Mesothelial cell of epicardium (in vitro differentiated cells): ENCODE results near the gene NCR1. TPM values are rescaled to one million over a fixed set of nuclear protein-coding genes. Genes with fewer than 3 reads are reported as not detected.
A peak's percentile ranks its signal among the peaks of the same experiment; 100 is the strongest.
"Not testable (repeated sequence)": the region's sequence is repeated elsewhere in the genome, so short reads cannot be mapped to it uniquely, and the experiment has no call there.

Experiments
- DNase-seq, 2 experiments: peaks; one replicate each; pipeline ENCODE4 v3.0.0; 2021; ENCODE audit warnings: low spot score in 2 of 2; ENCODE audit not compliant: unreplicated experiment in 2 of 2
- H3K27ac Mint-ChIP-seq: 2 replicates; pipeline ENCODE4 v1.8.0; 2021; ENCODE audit warnings: mixed read lengths
- H3K27me3 Mint-ChIP-seq: 2 replicates; pipeline ENCODE4 v1.8.0; 2021; ENCODE audit warnings: low read depth, mixed read lengths
- H3K36me3 Mint-ChIP-seq: 2 replicates; pipeline ENCODE4 v1.8.0; 2021; ENCODE audit warnings: mixed read lengths
- H3K4me1 Mint-ChIP-seq: 2 replicates; pipeline ENCODE4 v1.8.0; 2021; ENCODE audit warnings: mixed read lengths
- H3K4me3 Mint-ChIP-seq: 2 replicates; pipeline ENCODE4 v1.8.0; 2021; ENCODE audit warnings: mild to moderate bottlenecking, moderate library complexity, mixed read lengths
- H3K9me3 Mint-ChIP-seq: 2 replicates; pipeline ENCODE4 v1.8.0; 2021; ENCODE audit warnings: mixed read lengths
- CTCF ChIP-seq: fragments of 200-600 bp; sonication (generic); IDR thresholded peaks from one replicate; pipeline ENCODE4 v1.5.0; 2021; ENCODE audit warnings: antibody characterized with exemption; ENCODE audit not compliant: unreplicated experiment
- total RNA-seq: library from RNA; stranded (reverse); gene quantifications from 3 replicates; pipeline ENCODE4 v1.2.1, GENCODE V29; 2021

The NCR1 gene
- not detected in 3 replicates for total RNA-seq

- no peak for DNase-seq
- Mint-ChIP-seq H3K27me3 (no peaks in the 10 kb centered on the region), H3K36me3 (no peaks in the 10 kb centered on the region), H3K4me3 (no peak within 1 kb of the TSS), H3K9me3 (peaks cover 4% of the 10 kb centered on the region), H3K27ac (peak within 1 kb of the TSS; percentile 33), H3K4me1 (peaks cover 13% of the 10 kb centered on the region)
- no peak for TF ChIP-seq CTCF
Observed at GRCh38 chr19:54905803-54906511, at the start of gene NCR1. Gene NCR1 (plus strand): TSS chr19:54906148. CDS start chr19:54906188, 40 bp downstream.

GRCh38 chr19:54858476-54858875, 47.5 kb upstream of the NCR1 start:
- H3K9me3 Mint-ChIP-seq = peaks cover 55% of the 10 kb centered on the region
- H3K27me3 Mint-ChIP-seq, H3K27ac Mint-ChIP-seq, H3K36me3 Mint-ChIP-seq, DNase-seq, H3K4me3 Mint-ChIP-seq, H3K4me1 Mint-ChIP-seq: not testable (repeated sequence)

GRCh38 chr19:54859421-54859820, 46.5 kb upstream of the NCR1 start:
- not testable (repeated sequence) for H3K36me3 Mint-ChIP-seq, H3K27ac Mint-ChIP-seq, H3K27me3 Mint-ChIP-seq, DNase-seq, H3K4me1 Mint-ChIP-seq, H3K4me3 Mint-ChIP-seq
- peaks cover 47% of the 10 kb centered on the region for H3K9me3 Mint-ChIP-seq

GRCh38 chr19:54863459-54863858, 42.5 kb upstream of the NCR1 start:
- H3K27me3 Mint-ChIP-seq, H3K4me1 Mint-ChIP-seq, H3K27ac Mint-ChIP-seq, DNase-seq, H3K4me3 Mint-ChIP-seq, H3K36me3 Mint-ChIP-seq: not testable (repeated sequence)
- peaks cover 43% of the 10 kb centered on the region for H3K9me3 Mint-ChIP-seq

- Mint-ChIP-seq H3K27ac (no peak overlapping the region), H3K36me3 (no peaks in the 10 kb centered on the region), H3K27me3 (no peaks in the 10 kb centered on the region), H3K4me3 (no peak overlapping the region), H3K9me3 (peaks cover 26% of the 10 kb centered on the region), H3K4me1 (no peaks in the 10 kb centered on the region)
- TF ChIP-seq CTCF = no peak
- no peak for DNase-seq
Observed at GRCh38 chr19:54871696-54872095, 34.3 kb upstream of the NCR1 start.

- Mint-ChIP-seq H3K36me3 (no peaks in the 10 kb centered on the region), H3K4me3 (no peak within 1 kb of the TSS), H3K27ac (no peak within 1 kb of the TSS), H3K9me3 (peaks cover 8% of the 10 kb centered on the region), H3K27me3 (peaks cover 12% of the 10 kb centered on the region), H3K4me1 (no peaks in the 10 kb centered on the region)
- no peak for TF ChIP-seq CTCF
- DNase-seq = no peak
Observed at GRCh38 chr19:54873990-54874389, 32.0 kb upstream of the NCR1 start, which contains the start of gene FCAR. Gene FCAR (plus strand): TSS chr19:54874235. CDS start chr19:54874290, 55 bp downstream.

- H3K9me3 Mint-ChIP-seq = peaks cover 8% of the 10 kb centered on the region
- no peaks in the 10 kb centered on the region for H3K4me1 Mint-ChIP-seq
Observed at GRCh38 chr19:54875506-54875905, 30.4 kb upstream of the NCR1 start.

More at GRCh38 chr19:54875506-54875905, 30.4 kb upstream of the NCR1 start:
- H3K36me3 Mint-ChIP-seq = no peaks in the 10 kb centered on the region
- H3K4me3 Mint-ChIP-seq = no peak overlapping the region
- H3K27ac Mint-ChIP-seq = no peak overlapping the region
- peaks cover 23% of the 10 kb centered on the region for H3K27me3 Mint-ChIP-seq
- TF ChIP-seq CTCF = no peak
- DNase-seq = no peak
